Gastroesophageal sphincter (tissue), 3 donors: ENCODE data around the gene SMARCA4.
"Not testable (repeated sequence)": the region's sequence is repeated elsewhere in the genome, so short reads cannot be mapped to it uniquely, and the experiment has no call there.

ENCODE experiments used
- CTCF ChIP-seq, 4 experiments: fragments of 200-600 bp in 2 of 4; fragments of 450-650 bp in 2 of 4; sonication (generic) in 1 of 4; IDR thresholded peaks; one replicate each; pipeline ENCODE4 v1.5.1; 2017 to 2019; ENCODE audit warnings: antibody characterized with exemption in 4 of 4, mild to moderate bottlenecking in 2 of 4, moderate library complexity in 2 of 4
- POLR2A ChIP-seq, 2 donors: fragments of 450-650 bp; IDR thresholded peaks; one replicate each; pipeline ENCODE4 v1.6.1; 2017; ENCODE audit warnings: antibody characterized with exemption in 2 of 2, mild to moderate bottlenecking in 2 of 2, moderate library complexity in 1 of 2

- not testable (repeated sequence) for TF ChIP-seq CTCF, POLR2A (IDR thresholded peaks at IDR 0.05)
Observed at GRCh38 chr19:10941649-10942048, 19.2 kb upstream of the SMARCA4 start.
